Stimulated activated CD4-positive, alpha-beta T cell treated with anti-CD3 and anti-CD28 coated beads, Interleukin-1b, Interleukin-23, amount 100 ng/mL, for 1 hour (primary cell): Measurements from ENCODE around the gene GATM.

Experiments
- DNase-seq, 2 donors: peaks; one replicate each; pipeline ENCODE4 v3.0.0-alpha.2; 2020; ENCODE audit warnings: low read depth in 2 of 2

Gene GATM

GRCh38 chr15:45378149-45378912, at the start of gene GATM:
Gene GATM (minus strand): TSS chr15:45378544. CDS start chr15:45378453, 91 bp downstream.
- DNase-seq = peak in 1 of 2 donors; percentile 17

- DNase-seq = no peak
Observed at GRCh38 chr15:45427085-45427484, 48.7 kb upstream of the GATM start.

- no peak for DNase-seq
Observed at GRCh38 chr15:45425135-45425534, 46.8 kb upstream of the GATM start.

GRCh38 chr15:45424429-45424828, 46.1 kb upstream of the GATM start:
- DNase-seq = no peak

- DNase-seq = no peak
Observed at GRCh38 chr15:45417303-45417950, 39.1 kb upstream of the GATM start.

GRCh38 chr15:45414215-45414885, 36.0 kb upstream of the GATM start:
- no peak for DNase-seq

- DNase-seq = no peak
Observed at GRCh38 chr15:45409596-45409995, 31.3 kb upstream of the GATM start.

- no peak for DNase-seq
Observed at GRCh38 chr15:45407786-45408185, 29.4 kb upstream of the GATM start.

- no peak for DNase-seq
Observed at GRCh38 chr15:45402955-45403877, 24.9 kb upstream of the GATM start.

- DNase-seq = peak; percentile 80 to 91
Observed at GRCh38 chr15:45402162-45402954, 24.0 kb upstream of the GATM start.

- no peak for DNase-seq
Observed at GRCh38 chr15:45401665-45402161, 23.4 kb upstream of the GATM start.

GRCh38 chr15:45399381-45400212, 21.3 kb upstream of the GATM start:
- no peak for DNase-seq

GRCh38 chr15:45397116-45397665, 18.8 kb upstream of the GATM start:
- no peak for DNase-seq

- DNase-seq = no peak
Observed at GRCh38 chr15:45395943-45396342, 17.6 kb upstream of the GATM start.

- no peak for DNase-seq
Observed at GRCh38 chr15:45394681-45395080, 16.3 kb upstream of the GATM start.

GRCh38 chr15:45393851-45394250, 15.5 kb upstream of the GATM start:
- DNase-seq = no peak

- DNase-seq = no peak
Observed at GRCh38 chr15:45392584-45392855, 14.2 kb upstream of the GATM start.

GRCh38 chr15:45391746-45392583, 13.6 kb upstream of the GATM start:
- no peak for DNase-seq

GRCh38 chr15:45389351-45389750, 11.0 kb upstream of the GATM start:
- no peak for DNase-seq
